ENCODE results near the gene CAPN14.

DNA sequence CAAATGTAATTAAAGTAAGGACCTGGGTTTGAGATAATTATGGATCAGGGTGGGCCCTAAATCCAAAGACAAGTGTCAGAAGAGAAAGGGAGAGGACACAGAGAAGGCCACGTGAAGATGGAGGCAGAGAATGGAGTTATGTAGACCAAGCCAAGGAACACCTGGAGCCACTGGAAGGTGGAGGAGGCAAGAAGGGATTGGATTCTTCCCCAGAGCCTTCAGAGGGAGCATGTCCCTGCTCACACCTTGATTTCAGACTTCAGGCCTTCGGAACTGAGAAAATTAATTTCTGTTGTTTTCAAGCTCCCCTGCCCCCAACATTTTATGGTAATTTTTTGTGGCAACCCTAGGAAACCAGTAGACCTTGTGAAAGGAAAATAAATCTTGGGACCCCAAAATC lies 19.6 kb downstream of the CAPN14 start:
- TF ChIP-seq CTCF (conservative IDR thresholded peaks at IDR 0.05; ENCODE audit: low read depth, low read length), result no peak
- TF ChIP-seq EZH2 (IDR thresholded peaks at IDR 0.05; ENCODE audit: low read length, unreplicated experiment), result no peak
- no peak for TF ChIP-seq EZH2phosphoT487 (IDR thresholded peaks at IDR 0.05; ENCODE audit: borderline replicate concordance, low read length)

Data from PC-3 (cell line).